NCI-H82 (cell line): ENCODE measurements around the gene PAX2.

ENCODE experiments used
- DNase-seq: peaks from one replicate; lab custom pipeline; 2025; lab: John Stamatoyannopoulos, UW

PAX2 gene

GRCh38 chr10:100755821-100756220 lies 10.4 kb downstream of the PAX2 start:
- no peak for DNase-seq

- DNase-seq = no peak
Measured at GRCh38 chr10:100759331-100759730, 13.9 kb downstream of the PAX2 start.

GRCh38 chr10:100760726-100761125 lies 15.3 kb downstream of the PAX2 start:
- DNase-seq = no peak

GRCh38 chr10:100761191-100761590 lies 15.8 kb downstream of the PAX2 start:
- DNase-seq = no peak

- no peak for DNase-seq
Measured at GRCh38 chr10:100763043-100763747, 17.8 kb downstream of the PAX2 start.

GRCh38 chr10:100766693-100767421 lies 21.5 kb downstream of the PAX2 start:
- DNase-seq = peak; percentile 15

- no peak for DNase-seq
Measured at GRCh38 chr10:100767422-100767775, 22.0 kb downstream of the PAX2 start.

GRCh38 chr10:100769481-100769880 lies 24.1 kb downstream of the PAX2 start:
- DNase-seq = no peak

GRCh38 chr10:100773646-100774045 lies 28.3 kb downstream of the PAX2 start:
- no peak for DNase-seq

GRCh38 chr10:100774223-100774622 lies 28.8 kb downstream of the PAX2 start:
- no peak for DNase-seq

- no peak for DNase-seq
Measured at GRCh38 chr10:100774876-100775275, 29.5 kb downstream of the PAX2 start.

- DNase-seq = no peak
Measured at GRCh38 chr10:100775386-100775785, 30.0 kb downstream of the PAX2 start.

- no peak for DNase-seq
Measured at GRCh38 chr10:100775871-100776270, 30.5 kb downstream of the PAX2 start.

- DNase-seq = no peak
Measured at GRCh38 chr10:100776671-100777070, 31.3 kb downstream of the PAX2 start.

GRCh38 chr10:100779329-100779728 lies 33.9 kb downstream of the PAX2 start:
- no peak for DNase-seq

GRCh38 chr10:100780324-100780723 lies 34.9 kb downstream of the PAX2 start:
- no peak for DNase-seq

- DNase-seq = peak; percentile 15
Measured at GRCh38 chr10:100781145-100781665, 35.8 kb downstream of the PAX2 start.

- no peak for DNase-seq
Measured at GRCh38 chr10:100782461-100783244, 37.3 kb downstream of the PAX2 start.

GRCh38 chr10:100784126-100784525 lies 38.7 kb downstream of the PAX2 start:
- DNase-seq = no peak

GRCh38 chr10:100786591-100786990 lies 41.2 kb downstream of the PAX2 start:
- DNase-seq = no peak

GRCh38 chr10:100788002-100788903 lies 42.9 kb downstream of the PAX2 start:
- peak; percentile 86 for DNase-seq
